ENCODE results near the gene CHRND. TPM values are rescaled to one million over a fixed set of nuclear protein-coding genes. Genes with fewer than 3 reads are reported as not detected.
A peak's percentile ranks its signal among the peaks of the same experiment; 100 is the strongest.
"Not testable (repeated sequence)": the region's sequence is repeated elsewhere in the genome, so short reads cannot be mapped to it uniquely, and the experiment has no call there.

CHRND gene
- total RNA-seq, 1 experiment from 2014 or later: 7.1 TPM

GRCh38 chr2:232541961-232542714 is 16.2 kb downstream of the CHRND start:
- no peak for DNase-seq (ENCODE audit: low read depth)

- no peak for DNase-seq (ENCODE audit: low read depth)
Measured at GRCh38 chr2:232542715-232543467, 16.9 kb downstream of the CHRND start.

DNA sequence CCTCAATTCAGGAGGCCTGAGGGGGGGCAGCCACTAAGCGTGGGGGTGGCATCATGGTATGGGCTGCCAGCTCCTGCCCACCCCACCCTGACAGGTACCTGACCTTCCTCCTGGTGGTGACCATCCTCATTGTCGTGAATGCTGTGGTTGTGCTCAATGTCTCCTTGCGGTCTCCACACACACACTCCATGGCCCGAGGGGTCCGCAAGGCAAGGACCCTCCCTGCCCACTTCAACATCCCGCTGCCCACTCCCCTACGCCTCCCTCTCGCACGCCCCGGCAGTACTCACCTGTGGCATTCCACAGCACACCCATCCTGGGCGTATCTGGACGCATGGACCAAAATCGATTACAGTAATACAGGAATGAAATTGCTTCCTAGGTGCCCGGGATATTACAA is 17.5 kb downstream of the CHRND start:
- DNase-seq (ENCODE audit: low read depth): no peak

- DNase-seq (ENCODE audit: low read depth): no peak
Measured at GRCh38 chr2:232543928-232544631, 18.1 kb downstream of the CHRND start.

DNA sequence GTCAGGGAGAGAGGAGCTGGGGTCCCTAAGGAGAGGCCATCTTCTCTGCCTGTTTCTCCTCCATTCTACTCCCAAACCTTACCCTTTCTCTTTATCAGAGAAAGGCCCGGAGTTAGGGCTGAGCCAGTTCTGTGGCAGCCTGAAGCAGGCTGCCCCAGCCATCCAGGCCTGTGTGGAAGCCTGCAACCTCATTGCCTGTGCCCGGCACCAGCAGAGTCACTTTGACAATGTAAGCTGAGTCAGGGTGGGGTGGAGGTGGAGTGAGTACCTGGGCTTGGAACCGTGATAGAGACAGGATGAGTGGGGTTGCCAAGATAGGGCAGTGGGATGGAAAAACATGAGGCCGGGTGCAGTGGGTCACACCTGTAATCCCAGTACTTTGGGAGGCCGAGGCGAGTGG is 18.7 kb downstream of the CHRND start:
- DNase-seq (ENCODE audit: low read depth): no peak

DNA sequence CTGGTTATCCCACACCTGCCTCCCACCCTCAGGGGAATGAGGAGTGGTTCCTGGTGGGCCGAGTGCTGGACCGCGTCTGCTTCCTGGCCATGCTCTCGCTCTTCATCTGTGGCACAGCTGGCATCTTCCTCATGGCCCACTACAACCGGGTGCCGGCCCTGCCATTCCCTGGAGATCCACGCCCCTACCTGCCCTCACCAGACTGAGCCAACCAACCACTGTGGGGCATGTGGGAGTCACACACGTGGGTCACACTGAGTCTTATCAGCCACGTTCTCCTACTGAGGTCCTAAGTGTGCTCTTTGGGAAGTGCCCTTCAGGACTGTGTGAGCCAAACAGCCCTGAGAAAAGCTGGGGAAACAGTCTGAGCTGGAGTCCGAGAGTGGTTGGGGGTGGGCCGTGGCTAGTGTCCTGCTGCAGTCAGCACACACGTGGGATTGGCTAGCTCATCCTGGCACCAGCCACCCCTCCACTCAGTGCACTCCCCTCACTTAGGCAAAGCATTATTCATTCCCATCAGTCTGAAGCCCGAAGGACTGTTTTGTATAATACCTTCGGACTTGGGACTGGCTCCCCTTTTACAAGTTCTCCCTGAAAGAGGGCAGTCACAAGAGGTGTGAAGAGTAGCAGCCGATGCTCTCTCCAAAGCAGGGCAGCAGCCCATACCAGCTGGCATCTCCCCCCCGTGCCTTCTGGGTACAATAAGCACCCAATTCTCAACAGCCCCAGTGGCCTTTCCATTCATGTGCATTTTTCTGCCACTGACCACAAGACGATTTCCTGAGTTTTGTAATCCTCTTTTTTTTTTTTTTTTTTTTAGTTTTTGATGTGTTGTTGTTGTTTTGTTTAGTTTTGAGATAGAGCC is 19.8 kb downstream of the CHRND start:
- peak; percentile 26 for DNase-seq (ENCODE audit: low read depth)

DNA sequence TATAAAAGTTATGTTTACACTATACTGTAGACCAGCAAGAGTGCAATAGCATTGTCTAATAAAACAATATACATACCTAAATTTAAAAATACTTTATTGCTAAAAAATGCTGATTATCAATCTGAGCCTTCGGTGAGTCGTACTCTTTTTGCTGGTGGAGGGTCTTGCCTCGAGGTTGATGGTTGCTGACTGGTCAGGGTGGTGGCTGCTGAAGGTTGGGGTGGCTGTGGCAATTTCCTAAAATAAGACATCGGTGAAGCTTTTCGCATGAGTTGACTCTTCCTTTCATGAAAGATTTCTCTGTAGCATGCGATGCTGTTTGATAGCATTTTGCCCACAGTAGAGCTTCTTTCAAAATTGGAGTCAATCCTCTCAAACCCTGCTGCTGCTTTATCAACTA is 22.0 kb downstream of the CHRND start:
- no peak for DNase-seq (ENCODE audit: low read depth)

DNA sequence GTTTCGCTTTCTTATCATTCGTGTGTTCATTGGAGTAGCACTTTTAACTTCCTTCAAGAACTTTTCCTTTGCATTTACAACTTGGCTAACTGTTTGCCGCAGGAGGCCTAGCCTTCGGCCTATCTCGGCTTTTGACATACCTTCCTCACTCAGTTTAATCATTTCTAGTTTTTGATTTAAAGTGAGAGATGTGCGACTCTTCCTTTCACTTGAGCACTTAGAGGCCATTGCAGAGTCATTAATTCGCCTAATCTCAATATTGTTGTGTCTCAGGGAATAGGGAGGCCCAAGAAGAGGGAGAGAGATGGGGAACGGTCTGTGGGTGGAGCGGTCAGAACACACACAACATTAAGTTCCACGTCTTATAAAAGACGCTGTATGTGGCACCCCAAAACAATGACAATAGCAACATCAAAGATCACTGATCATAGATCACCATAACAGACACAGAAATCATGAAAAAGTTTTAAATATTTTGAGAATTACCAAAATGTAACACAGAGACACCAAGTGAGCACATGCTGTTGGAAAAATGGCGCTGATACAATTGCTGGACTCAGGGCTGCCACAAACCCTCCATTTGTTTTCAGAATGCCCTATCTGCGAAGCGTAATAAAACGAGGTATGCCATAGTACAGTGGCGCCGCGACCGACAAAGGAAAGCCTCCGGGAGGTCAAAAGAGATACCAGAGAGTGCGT is 23.8 kb downstream of the CHRND start:
- DNase-seq (ENCODE audit: low read depth): peak; percentile 15

DNA sequence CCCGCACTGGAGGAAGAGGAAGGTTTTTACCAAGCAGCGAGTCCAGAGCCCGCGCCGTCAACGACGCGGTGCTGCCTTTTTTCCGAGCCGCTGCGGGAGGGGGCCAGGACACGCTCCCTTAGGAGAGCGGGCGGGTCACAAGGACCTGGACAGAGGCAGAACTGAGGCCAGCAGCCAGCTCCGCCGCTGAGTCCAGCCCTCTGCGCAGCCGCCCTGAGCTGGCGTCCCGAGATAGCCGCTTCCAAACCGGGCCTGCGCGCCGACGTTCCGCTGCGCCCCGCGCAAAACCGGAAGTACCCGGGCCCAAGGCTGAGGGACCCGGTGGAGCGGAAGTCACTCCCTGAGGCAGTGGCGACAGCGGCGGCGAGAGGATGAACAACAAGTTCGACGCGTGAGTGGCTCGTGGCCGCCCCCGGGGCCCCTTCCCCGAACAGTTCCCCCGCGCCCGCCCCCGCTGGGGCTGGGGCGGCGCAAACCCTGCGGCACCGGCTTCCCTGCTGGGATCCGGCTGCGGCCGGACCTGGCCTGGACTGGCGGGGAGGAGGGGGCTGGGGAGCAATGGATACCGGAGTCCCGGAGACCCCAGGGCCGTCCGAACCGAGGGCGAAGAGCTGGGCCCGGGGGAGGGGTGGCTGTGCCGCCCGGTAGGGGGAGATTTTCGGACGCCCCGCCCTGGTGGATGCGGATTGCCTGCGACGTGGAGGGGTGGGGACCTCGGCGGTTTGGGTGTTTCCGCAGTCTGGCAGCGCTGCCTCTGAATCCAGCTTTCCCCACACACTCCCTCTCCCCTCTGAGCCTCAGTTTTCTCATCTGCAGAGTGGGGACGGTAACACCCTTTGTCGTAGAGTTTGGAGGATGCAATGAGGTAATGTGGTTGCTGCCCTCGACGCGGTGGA is 24.6 kb downstream of the CHRND start, which contains the start of the genes EIF4E2 and TIGD1:
Gene EIF4E2, plus strand, starts transcription at position 336 of the 896 bp plus-strand sequence. Its CDS starts 36 bp downstream, at position 372.
Gene TIGD1, minus strand, starts transcription at position 204 of the 896 bp plus-strand sequence. CDS start 675 bp downstream, outside the sequence.
- DNase-seq (ENCODE audit: low read depth): peak; percentile 93

DNA sequence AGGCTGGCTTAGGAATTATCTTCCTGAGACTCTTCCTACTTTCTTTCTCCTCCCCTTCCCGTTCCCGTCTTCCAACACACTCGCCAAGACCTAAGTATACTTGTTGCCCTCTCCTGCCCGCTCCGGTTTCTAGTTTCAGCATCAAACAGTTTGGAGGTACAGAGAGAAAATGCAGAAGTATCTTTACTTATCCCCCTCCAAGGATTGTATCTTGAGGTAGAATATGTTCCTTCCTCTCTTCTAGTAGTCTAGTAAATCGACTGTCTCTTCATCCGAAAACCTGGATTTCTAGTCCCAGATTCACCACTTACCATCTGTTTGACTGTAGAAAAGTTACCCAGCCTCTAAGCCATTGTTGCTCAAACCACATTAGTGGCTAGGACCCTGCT is 25.3 kb downstream of the CHRND start:
- DNase-seq (ENCODE audit: low read depth): no peak

DNA sequence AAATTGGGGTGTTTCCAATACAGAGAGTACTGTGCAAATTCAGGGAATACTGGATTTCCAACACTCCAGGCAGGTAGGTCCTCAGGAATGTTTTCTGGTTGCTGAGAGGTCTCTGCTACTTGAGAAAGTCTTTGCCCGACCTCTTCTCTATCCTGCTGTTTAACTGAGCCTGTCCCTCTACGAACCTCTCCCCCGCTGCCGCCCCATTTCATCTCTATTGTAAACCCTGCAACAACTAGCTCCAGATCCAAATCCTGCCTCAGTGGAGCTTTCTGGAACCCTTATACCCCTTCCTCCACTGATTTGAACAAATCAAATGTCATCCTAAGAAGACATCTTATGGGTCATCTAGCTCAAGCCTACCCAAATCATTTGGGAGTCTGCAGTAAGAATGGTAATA is 25.8 kb downstream of the CHRND start:
- no peak for DNase-seq (ENCODE audit: low read depth)

- no peak for DNase-seq (ENCODE audit: low read depth)
Measured at GRCh38 chr2:232556426-232556825, 30.5 kb downstream of the CHRND start.

DNA sequence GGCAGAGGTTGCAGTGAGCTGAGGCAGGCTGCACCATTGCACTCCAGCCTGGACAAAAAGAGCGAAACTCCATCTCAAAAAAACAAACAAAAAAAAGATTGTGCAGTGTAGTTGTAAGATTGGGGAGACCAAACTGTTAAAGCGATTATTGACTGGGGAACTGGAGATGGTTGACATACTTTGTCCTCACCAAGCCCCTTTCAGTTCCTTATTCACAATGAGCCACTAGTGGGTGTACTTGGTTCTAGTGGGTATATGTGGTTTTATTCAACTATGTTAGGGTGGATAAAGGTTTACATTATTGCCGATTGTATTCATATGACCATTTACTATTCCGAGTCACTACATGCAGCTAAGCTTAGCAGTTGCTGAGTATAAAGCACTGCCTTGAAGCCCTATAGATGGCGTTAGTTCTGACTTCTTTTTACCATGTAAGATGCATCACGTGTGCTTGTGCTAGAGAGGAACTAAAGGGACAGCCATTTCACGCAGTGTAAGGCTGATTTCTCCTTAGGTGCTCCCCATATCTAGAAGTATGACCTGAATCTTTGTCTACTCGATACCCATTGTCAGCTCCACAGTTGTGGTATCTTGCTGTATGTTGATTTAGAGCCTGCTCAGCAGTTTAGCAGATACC is 36.7 kb downstream of the CHRND start:
- no peak for DNase-seq (ENCODE audit: low read depth)

GRCh38 chr2:232563580-232563979 is 37.6 kb downstream of the CHRND start:
- DNase-seq (ENCODE audit: low read depth): no peak

DNA sequence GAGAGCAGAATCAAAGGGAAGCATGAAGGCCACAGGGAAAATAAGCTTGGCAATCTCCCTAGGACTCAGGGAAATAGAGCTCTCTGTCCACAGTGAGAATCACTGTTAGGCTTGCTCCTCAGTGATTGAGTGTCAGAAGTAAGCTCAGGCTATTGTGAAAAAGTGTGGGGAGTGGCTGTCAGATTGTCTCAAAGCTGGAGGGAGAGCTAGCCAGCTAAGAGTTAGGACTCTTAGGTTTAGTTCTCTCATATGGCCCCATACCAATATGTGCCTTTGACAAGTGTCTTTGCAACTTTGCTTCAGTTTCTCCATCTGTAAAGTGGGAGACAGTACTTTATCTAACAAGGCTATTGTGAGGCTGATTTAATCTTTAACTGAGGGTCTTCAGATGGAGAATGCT is 41.8 kb downstream of the CHRND start:
- DNase-seq (ENCODE audit: low read depth): peak; percentile 35

DNA sequence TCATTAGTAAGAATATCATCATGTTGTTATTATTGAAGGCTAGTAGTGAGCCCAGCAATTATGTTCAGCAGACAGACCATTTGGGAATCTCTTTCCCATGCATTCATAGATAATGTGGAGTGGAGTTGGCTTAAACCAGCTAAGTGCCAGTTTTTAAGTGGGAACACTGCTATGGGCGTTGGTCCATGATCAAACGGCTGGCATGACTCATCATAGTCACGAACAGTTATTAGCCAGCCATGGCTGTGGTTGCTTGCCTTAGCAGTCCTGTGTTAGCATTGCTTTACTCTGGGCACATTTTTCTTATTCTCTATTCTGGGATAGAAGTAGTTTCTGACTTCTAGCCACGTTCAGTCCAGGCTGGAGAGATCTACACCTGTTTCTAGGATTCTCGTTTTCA is 42.2 kb downstream of the CHRND start:
- peak; percentile 95 for DNase-seq (ENCODE audit: low read depth)

- DNase-seq (ENCODE audit: low read depth): no peak
Measured at GRCh38 chr2:232569541-232569940, 43.6 kb downstream of the CHRND start.

- DNase-seq (ENCODE audit: low read depth): not testable (repeated sequence)
Measured at GRCh38 chr2:232570481-232570880, 44.5 kb downstream of the CHRND start.

GRCh38 chr2:232571026-232571474 is 45.1 kb downstream of the CHRND start:
- no peak for DNase-seq (ENCODE audit: low read depth)

Data from LHCN-M2 (cell line).